CD4-positive, alpha-beta memory T cell (primary cell): Measurements from ENCODE around the gene AOPEP. TPM values are rescaled to one million over a fixed set of nuclear protein-coding genes. Genes with fewer than 3 reads are reported as not detected.

Experiments
- CTCF ChIA-PET: fragments of 350-600 bp; sonication (Branson Sonifier 250); formaldehyde crosslinking; loops from one replicate; lab custom pipeline; 2021; ENCODE audit warnings: inconsistent platforms; ENCODE audit not compliant: partially characterized antibody; lab: Charles Lee
- POLR2A ChIA-PET: fragments of 350-600 bp; sonication (Branson Sonifier 250); formaldehyde crosslinking; loops from one replicate; lab custom pipeline; 2021; ENCODE audit not compliant: partially characterized antibody; lab: Charles Lee
- DNase-seq, 5 donors: peaks; one replicate each; pipeline versions ENCODE4 v3.0.0 to v3.0.0-alpha.2; 2020 to 2022; ENCODE audit warnings: mixed read lengths in 1 of 5
- H3K27ac ChIP-seq: one replicate; pipeline ENCODE4 v1.7.0; 2013; ENCODE audit warnings: low read depth, low read length
- H3K27me3 ChIP-seq: 2 replicates; pipeline ENCODE4 v1.7.0; 2013; ENCODE audit warnings: mild to moderate bottlenecking, low read length, moderate library complexity; ENCODE audit not compliant: insufficient read depth
- H3K36me3 ChIP-seq: 2 replicates; pipeline ENCODE4 v1.7.0; 2013; ENCODE audit warnings: mild to moderate bottlenecking, low read length, moderate library complexity; ENCODE audit not compliant: insufficient read depth
- H3K4me1 ChIP-seq: 2 replicates; pipeline ENCODE4 v1.7.0; 2013; ENCODE audit warnings: mild to moderate bottlenecking, low read length, moderate library complexity; ENCODE audit not compliant: insufficient read depth
- H3K4me3 ChIP-seq, 2 donors: one replicate each; pipeline ENCODE4 v1.7.0; 2013; ENCODE audit warnings: low read length in 2 of 2, mild to moderate bottlenecking in 1 of 2
- H3K9me3 ChIP-seq, 2 donors: one replicate each; pipeline ENCODE4 v1.7.0; 2013; ENCODE audit warnings: low read length in 2 of 2, control low read depth in 1 of 2; ENCODE audit not compliant: control insufficient read depth in 1 of 2
- H3K27ac Mint-ChIP-seq, 7 donors: one replicate each; pipeline ENCODE4 v1.8.0; 2020 to 2021; ENCODE audit warnings: mixed read lengths in 7 of 7, mild to moderate bottlenecking in 6 of 7, inconsistent platforms in 3 of 7, moderate library complexity in 3 of 7
- H3K27me3 Mint-ChIP-seq, 2 donors: one replicate each; pipeline ENCODE4 v1.8.0; 2020 to 2021; ENCODE audit warnings: mixed read lengths in 2 of 2
- H3K36me3 Mint-ChIP-seq, 2 donors: one replicate each; pipeline ENCODE4 v1.8.0; 2020 to 2021; ENCODE audit warnings: mixed read lengths in 2 of 2, inconsistent platforms in 1 of 2, mild to moderate bottlenecking in 1 of 2
- H3K4me1 Mint-ChIP-seq, 4 donors: one replicate each; pipeline ENCODE4 v1.8.0; 2020 to 2021; ENCODE audit warnings: mixed read lengths in 4 of 4, mild to moderate bottlenecking in 1 of 4
- H3K4me3 Mint-ChIP-seq, 8 donors: one replicate each; pipeline ENCODE4 v1.8.0; 2020 to 2021; ENCODE audit warnings: mixed read lengths in 8 of 8, mild to moderate bottlenecking in 7 of 8, moderate library complexity in 6 of 8, inconsistent platforms in 3 of 8
- H3K9me3 Mint-ChIP-seq, 8 donors: one replicate each; pipeline ENCODE4 v1.8.0; 2020 to 2021; ENCODE audit warnings: mixed read lengths in 8 of 8, mild to moderate bottlenecking in 5 of 8, inconsistent platforms in 3 of 8, moderate library complexity in 1 of 8
- intact Hi-C: fragments of 100-400 bp; cut with micrococcal nuclease; formaldehyde crosslinking; loops from one replicate; pipeline ENCODE4 v1.15.1; 2023
- polyA plus RNA-seq, 2 donors: library from polyadenylated mRNA; unstranded; fragments of 300-500 nt; fragmentation: Illumina TruSeq; gene quantifications; one replicate each; pipeline ENCODE4 v1.2.3, GENCODE V29; 2021
- total RNA-seq, 2 experiments: library from RNA; stranded (reverse); gene quantifications; one replicate each; pipeline ENCODE4 v1.2.3, GENCODE V29; 2021

Gene AOPEP
- total and polyA plus RNA-seq, 4 experiments from 2014 or later, result 3.1 to 11.7 (median 7.6) TPM

DNA sequence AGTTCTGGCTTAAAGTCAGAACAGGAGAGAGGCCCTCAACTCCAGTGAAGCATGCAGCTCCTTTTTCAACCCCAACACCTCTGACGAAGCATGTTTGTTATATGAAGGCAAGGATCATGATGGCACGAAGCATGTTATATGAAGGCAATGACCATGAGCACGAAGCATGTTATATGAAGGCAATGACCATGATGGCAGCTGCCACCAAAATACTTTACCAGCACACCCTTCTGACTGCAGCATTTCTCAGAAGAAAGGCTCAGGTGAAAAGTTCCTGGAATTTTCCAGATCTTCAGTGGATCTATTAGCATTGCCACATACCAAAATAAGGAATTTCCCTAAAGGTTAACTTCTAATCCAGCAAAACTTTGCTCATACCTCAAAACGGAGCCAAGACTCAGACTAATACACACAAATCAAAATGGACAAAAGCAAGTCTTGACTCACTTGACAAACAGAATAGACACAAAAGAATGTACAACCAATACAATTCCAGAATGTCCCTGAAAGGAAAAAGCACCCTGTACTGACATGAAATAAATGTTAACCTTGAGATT lies 373.6 kb downstream of the AOPEP start:
- Histone ChIP-seq H3K36me3 (no peaks in the 10 kb centered on the region), H3K27ac (no peak overlapping the region), H3K4me3 (no peak overlapping the region), H3K9me3 (no peaks in the 10 kb centered on the region), H3K4me1 (no peaks in the 10 kb centered on the region), H3K27me3 (no peaks in the 10 kb centered on the region)
- H3K36me3 Mint-ChIP-seq, result peaks cover 0 to 4% of the 10 kb centered on the region in 2 donors
- H3K4me3 Mint-ChIP-seq, result no peak overlapping the region
- no peaks in the 10 kb centered on the region for H3K4me1 Mint-ChIP-seq
- intact Hi-C loops, result no loop called here
- no peaks in the 10 kb centered on the region for H3K27me3 Mint-ChIP-seq
- CTCF ChIA-PET, result no interaction called here
- POLR2A ChIA-PET, result no interaction called here
- DNase-seq, result no peak
- H3K27ac Mint-ChIP-seq, result peak overlapping the region in 1 of 7 donors; percentile 51
- no peaks in the 10 kb centered on the region for H3K9me3 Mint-ChIP-seq

DNA sequence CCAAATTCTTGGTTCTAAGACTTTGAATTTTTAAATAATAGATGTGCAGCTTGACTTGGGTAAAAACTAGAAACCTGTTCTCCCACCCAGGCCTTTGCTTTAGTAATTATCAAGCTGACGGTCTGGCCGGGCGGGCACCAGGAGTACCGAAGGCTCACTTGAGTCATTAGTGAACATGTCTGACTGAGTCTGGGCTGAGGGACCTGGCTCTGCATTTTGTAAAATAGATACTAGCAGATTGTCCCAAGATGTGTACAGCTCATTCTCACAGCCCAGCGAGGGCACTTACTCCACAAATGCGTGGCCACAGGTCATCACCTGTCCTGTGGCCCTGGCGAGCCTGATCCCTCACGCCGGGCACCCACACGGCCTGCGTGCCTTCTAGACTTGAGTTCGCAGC lies 374.8 kb downstream of the AOPEP start:
- CTCF ChIA-PET, result interaction anchor here (0.7 kb wide), 1 partner anchor 30 kb away, joined by 3 read pairs; no protein-coding TSS in a partner anchor
- POLR2A ChIA-PET, result no interaction called here
- intact Hi-C loops, result no loop called here

DNA sequence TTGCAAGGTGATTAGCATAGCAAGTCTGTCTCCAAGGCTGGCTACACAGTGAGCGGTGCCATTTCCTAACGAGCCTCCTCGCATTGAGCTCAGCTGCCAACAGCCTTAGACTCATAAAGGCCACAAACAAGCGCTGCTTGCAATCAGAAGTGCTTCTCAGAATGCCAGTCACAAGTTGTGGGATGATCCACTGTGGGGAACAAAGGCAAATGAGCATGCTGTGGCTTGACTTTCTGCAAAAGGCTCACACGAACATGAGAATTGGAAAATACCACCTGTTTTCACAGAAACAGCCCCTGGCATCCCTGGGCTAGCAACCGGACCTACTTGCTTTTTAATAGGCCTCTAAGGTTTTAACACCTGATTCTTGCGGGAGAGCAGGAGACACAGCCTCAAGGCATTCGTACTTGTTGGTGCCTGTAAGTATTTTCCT lies 375.5 kb downstream of the AOPEP start:
- Histone ChIP-seq H3K36me3 (no peaks in the 10 kb centered on the region), H3K9me3 (no peaks in the 10 kb centered on the region), H3K27ac (no peak overlapping the region), H3K4me3 (no peak overlapping the region), H3K4me1 (no peaks in the 10 kb centered on the region), H3K27me3 (no peaks in the 10 kb centered on the region)
- POLR2A ChIA-PET, result no interaction called here
- Mint-ChIP-seq H3K9me3 (no peaks in the 10 kb centered on the region), H3K27me3 (no peaks in the 10 kb centered on the region), H3K36me3 (peaks cover 0 to 6% of the 10 kb centered on the region in 2 donors), H3K27ac (no peak overlapping the region), H3K4me1 (no peaks in the 10 kb centered on the region), H3K4me3 (no peak overlapping the region)
- intact Hi-C loops, result no loop called here
- DNase-seq, result no peak
- CTCF ChIA-PET, result no interaction called here

More for the DNA sequence above, 374.8 kb downstream of the AOPEP start:
- no peak for DNase-seq
- no peak overlapping the region for H3K4me3 Mint-ChIP-seq
- Histone ChIP-seq H3K36me3 (no peaks in the 10 kb centered on the region), H3K27ac (no peak overlapping the region), H3K4me3 (no peak overlapping the region), H3K4me1 (no peaks in the 10 kb centered on the region), H3K27me3 (no peaks in the 10 kb centered on the region), H3K9me3 (no peaks in the 10 kb centered on the region)
- no peaks in the 10 kb centered on the region for H3K9me3 Mint-ChIP-seq
- no peaks in the 10 kb centered on the region for H3K27me3 Mint-ChIP-seq
- peaks cover 0 to 6% of the 10 kb centered on the region in 2 donors for H3K36me3 Mint-ChIP-seq
- no peaks in the 10 kb centered on the region for H3K4me1 Mint-ChIP-seq
- no peak overlapping the region for H3K27ac Mint-ChIP-seq

DNA sequence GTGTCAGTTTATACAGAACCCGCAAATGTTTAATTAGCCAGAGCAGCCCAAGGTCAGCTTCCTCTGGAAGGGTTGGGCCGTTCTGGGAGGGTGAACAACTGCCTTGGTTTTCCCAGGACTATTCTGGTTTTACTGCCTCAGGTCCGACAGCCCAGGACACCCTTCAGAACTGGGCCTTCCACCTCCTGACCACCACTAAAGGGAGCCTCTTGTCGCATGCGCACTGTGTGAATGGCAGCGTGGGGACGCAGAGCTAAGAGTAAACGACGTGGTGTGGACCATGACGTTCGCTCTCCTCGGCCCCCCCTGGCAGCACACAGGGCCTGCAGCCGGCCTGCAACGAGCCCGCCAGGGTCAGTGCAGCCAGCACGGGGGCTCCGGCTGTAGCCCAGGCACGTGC lies 376.1 kb downstream of the AOPEP start:
- H3K27me3 Mint-ChIP-seq, result no peaks in the 10 kb centered on the region

DNA sequence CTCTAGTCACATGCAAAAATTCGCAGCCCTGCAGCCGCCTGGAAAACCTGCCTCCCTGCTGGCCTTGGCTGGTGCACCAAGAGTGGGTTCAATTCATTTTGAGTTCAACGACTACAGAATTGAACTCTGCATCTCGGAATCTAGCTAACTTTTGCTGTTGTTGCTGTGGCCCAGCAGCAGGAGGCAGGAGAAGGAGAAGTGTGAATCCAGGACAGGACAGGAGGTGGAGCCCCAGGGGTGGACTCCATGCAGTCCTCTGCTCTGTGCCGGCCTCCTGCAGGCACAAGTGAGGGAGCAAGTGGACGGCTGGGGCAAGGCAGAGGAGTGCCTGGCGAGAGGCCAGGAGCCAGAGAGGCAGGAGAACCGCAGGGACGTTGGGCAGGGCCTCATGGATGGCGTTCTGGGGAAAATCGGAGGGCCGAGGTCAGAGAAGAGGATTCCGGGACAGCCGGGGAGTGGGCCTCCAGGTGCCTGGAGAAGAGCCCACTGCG lies 376.8 kb downstream of the AOPEP start:
- no peak overlapping the region for H3K27ac Mint-ChIP-seq
- ChIA-PET CTCF (no interaction called here), POLR2A (no interaction called here)
- peaks cover 0 to 6% of the 10 kb centered on the region in 2 donors for H3K36me3 Mint-ChIP-seq
- Histone ChIP-seq H3K4me3 (no peak overlapping the region), H3K27me3 (no peaks in the 10 kb centered on the region), H3K4me1 (no peaks in the 10 kb centered on the region), H3K27ac (no peak overlapping the region), H3K36me3 (no peaks in the 10 kb centered on the region), H3K9me3 (no peaks in the 10 kb centered on the region)
- H3K4me1 Mint-ChIP-seq, result no peaks in the 10 kb centered on the region
- intact Hi-C loops, result no loop called here
- no peak overlapping the region for H3K4me3 Mint-ChIP-seq
- H3K27me3 Mint-ChIP-seq, result no peaks in the 10 kb centered on the region
- no peak for DNase-seq
- no peaks in the 10 kb centered on the region for H3K9me3 Mint-ChIP-seq

More for the DNA sequence above, 376.1 kb downstream of the AOPEP start:
- Histone ChIP-seq H3K36me3 (no peaks in the 10 kb centered on the region), H3K9me3 (no peaks in the 10 kb centered on the region), H3K27me3 (no peaks in the 10 kb centered on the region), H3K4me1 (no peaks in the 10 kb centered on the region), H3K27ac (no peak overlapping the region), H3K4me3 (no peak overlapping the region)
- ChIA-PET POLR2A (no interaction called here), CTCF (no interaction called here)
- DNase-seq, result no peak
- Mint-ChIP-seq H3K9me3 (no peaks in the 10 kb centered on the region), H3K27ac (no peak overlapping the region), H3K36me3 (peaks cover 0 to 6% of the 10 kb centered on the region in 2 donors), H3K4me3 (no peak overlapping the region), H3K4me1 (no peaks in the 10 kb centered on the region)
- intact Hi-C loops, result no loop called here

DNA sequence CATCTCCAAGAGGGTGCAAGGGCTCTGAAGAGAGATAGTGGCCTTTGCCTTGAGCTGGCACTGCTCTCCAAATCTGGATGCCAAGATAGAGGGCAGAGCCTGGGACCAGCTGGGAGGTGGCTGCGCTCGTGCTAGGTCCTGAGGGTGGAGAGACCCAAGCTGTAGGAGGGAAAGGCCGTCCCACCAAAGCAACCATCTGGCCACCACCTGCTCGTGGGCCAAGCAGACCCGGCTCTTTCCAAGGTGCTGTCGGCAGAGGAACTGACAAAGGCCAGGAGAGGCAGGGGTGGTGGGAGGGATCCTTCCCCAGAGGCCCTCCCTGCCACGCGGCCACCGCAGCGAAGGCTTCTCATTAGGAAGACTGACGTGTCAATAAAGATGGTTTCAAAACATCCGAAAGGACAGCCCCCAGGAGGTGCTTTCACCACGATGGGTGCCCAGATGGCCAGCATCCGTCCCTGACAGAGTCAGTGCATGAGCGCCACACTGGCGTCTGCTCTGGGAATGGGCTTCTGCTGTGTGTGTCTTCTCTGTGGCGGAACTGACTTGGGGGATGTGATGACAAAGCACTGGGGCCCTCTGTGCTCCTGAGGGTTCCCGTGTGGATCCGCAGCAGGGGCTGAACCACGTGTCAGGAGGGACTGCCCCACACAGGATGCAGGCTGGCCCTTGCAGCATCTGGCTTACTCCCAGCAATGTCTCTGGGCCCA lies 377.5 kb downstream of the AOPEP start:
- no peak for DNase-seq
- Mint-ChIP-seq H3K27ac (no peak overlapping the region), H3K9me3 (no peaks in the 10 kb centered on the region), H3K27me3 (no peaks in the 10 kb centered on the region), H3K4me1 (no peaks in the 10 kb centered on the region), H3K4me3 (no peak overlapping the region), H3K36me3 (peaks cover 0 to 6% of the 10 kb centered on the region in 2 donors)
- Histone ChIP-seq H3K27ac (no peak overlapping the region), H3K36me3 (no peaks in the 10 kb centered on the region), H3K27me3 (no peaks in the 10 kb centered on the region), H3K4me1 (no peaks in the 10 kb centered on the region), H3K4me3 (no peak overlapping the region), H3K9me3 (no peaks in the 10 kb centered on the region)
- intact Hi-C loops, result no loop called here
- POLR2A ChIA-PET, result no interaction called here
- CTCF ChIA-PET, result no interaction called here

DNA sequence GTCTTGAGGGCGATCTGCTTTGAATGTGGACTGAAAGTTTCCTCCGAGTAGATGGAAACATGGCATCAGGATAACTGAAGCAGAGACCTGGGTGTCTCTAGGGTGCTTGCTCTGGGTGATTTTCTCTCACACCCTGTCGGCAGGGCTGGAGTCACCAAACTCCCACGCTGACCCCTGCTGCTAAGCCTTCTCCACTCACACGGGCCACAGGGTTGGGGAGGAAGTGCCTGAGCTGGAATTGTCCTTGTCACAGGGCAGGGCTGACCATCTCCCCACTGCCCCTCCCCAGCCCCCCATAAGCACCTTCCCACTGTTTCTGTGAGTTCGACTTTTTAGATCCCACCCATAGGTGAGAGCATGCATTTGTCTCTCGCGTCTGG lies 378.1 kb downstream of the AOPEP start:
- H3K27ac ChIP-seq, result no peak overlapping the region
- H3K36me3 ChIP-seq, result no peaks in the 10 kb centered on the region
- no peaks in the 10 kb centered on the region for H3K27me3 Mint-ChIP-seq
- no peak overlapping the region for H3K4me3 ChIP-seq
- no peaks in the 10 kb centered on the region for H3K9me3 ChIP-seq
- DNase-seq, result no peak
- peaks cover 0 to 6% of the 10 kb centered on the region in 2 donors for H3K36me3 Mint-ChIP-seq
- H3K4me1 ChIP-seq, result no peaks in the 10 kb centered on the region
- no peaks in the 10 kb centered on the region for H3K27me3 ChIP-seq
- intact Hi-C loops, result no loop called here
- H3K4me3 Mint-ChIP-seq, result no peak overlapping the region
- H3K4me1 Mint-ChIP-seq, result no peaks in the 10 kb centered on the region
- no peaks in the 10 kb centered on the region for H3K9me3 Mint-ChIP-seq
- CTCF ChIA-PET, result no interaction called here
- POLR2A ChIA-PET, result no interaction called here
- no peak overlapping the region for H3K27ac Mint-ChIP-seq
